Suprapubic skin (tissue), 4 donors: ENCODE measurements around the gene HSD11B2. TPM values are rescaled to one million over a fixed set of nuclear protein-coding genes. Genes with fewer than 3 reads are reported as not detected.

ENCODE experiments used
- DNase-seq, 2 donors: peaks; one replicate each; pipeline ENCODE4 v3.0.0-alpha.2; 2019; ENCODE audit warnings: low spot score in 2 of 2
- H3K27ac ChIP-seq: fragments of 200-600 bp; sonication (generic); one replicate; pipeline ENCODE4 v1.5.1; 2019
- H3K27me3 ChIP-seq: fragments of 200-600 bp; sonication (generic); one replicate; pipeline ENCODE4 v1.5.1; 2019
- H3K36me3 ChIP-seq: fragments of 200-600 bp; sonication (generic); one replicate; pipeline ENCODE4 v1.5.1; 2019
- H3K4me1 ChIP-seq: fragments of 200-600 bp; sonication (generic); one replicate; pipeline ENCODE4 v1.5.1; 2019
- H3K4me3 ChIP-seq: fragments of 200-600 bp; sonication (generic); one replicate; pipeline ENCODE4 v1.5.1; 2019; ENCODE audit warnings: mild to moderate bottlenecking
- H3K9me3 ChIP-seq: fragments of 200-600 bp; sonication (generic); one replicate; pipeline ENCODE4 v1.5.1; 2019
- CTCF ChIP-seq, 2 donors: fragments of 200-600 bp in 1 of 2; fragments of 450-650 bp in 1 of 2; sonication (generic) in 1 of 2; IDR thresholded peaks; one replicate each; pipeline ENCODE4 v1.5.1; 2016 to 2019; ENCODE audit warnings: antibody characterized with exemption in 2 of 2, mild to moderate bottlenecking in 1 of 2, moderate library complexity in 1 of 2
- EP300 ChIP-seq: sonication (generic); formaldehyde crosslinking; IDR thresholded peaks from one replicate; pipeline ENCODE4 v1.6.1; 2017; ENCODE audit warnings: antibody characterized with exemption
- POLR2A ChIP-seq, 2 donors: fragments of 450-650 bp; IDR thresholded peaks; one replicate each; pipeline ENCODE4 v1.6.1; 2017; ENCODE audit warnings: antibody characterized with exemption in 2 of 2, mild to moderate bottlenecking in 2 of 2, moderate library complexity in 2 of 2
- POLR2AphosphoS5 ChIP-seq, 3 donors: sonication (generic); formaldehyde crosslinking; IDR thresholded peaks; one replicate each; pipeline ENCODE4 v1.6.1; 2017; ENCODE audit warnings: antibody characterized with exemption in 3 of 3
- whole genome bisulfite sequencing: methylation state at CpG from one replicate; pipeline ENCODE4 v1.1.5; 2018; 5-methylcytosine and 5-hydroxymethylcytosine counted together
- total RNA-seq, 4 donors: library from RNA; depleted of rRNA; stranded (reverse); fragments of >200 nt; gene quantifications; one replicate each; pipeline ENCODE4 v1.1.0, GENCODE V29; 2016

The HSD11B2 gene
- total RNA-seq, 4 donors from 2014 or later, result 45.6 to 164 (median 69.1) TPM

DNA sequence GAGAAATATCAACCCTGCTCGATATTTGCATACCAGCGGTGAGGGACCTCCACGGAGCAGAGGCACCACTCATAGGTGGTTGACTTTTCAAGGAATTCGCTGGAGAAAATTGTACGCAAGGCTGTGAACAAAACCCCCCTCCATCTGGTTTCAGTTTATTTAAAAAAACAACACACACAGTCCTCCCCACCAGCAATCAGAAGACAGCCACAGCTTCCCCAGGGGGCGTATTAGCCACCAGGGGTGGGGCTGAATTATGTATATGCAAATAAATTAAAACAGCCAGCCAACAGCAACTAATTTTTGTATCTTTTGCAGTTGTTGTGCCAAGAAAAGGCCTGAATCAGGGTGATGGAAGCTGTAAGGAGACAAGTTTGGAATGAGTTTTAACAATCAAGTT is 5.9 kb upstream of the HSD11B2 start:
- TF ChIP-seq POLR2A (IDR thresholded peaks at IDR 0.05) (no peak), POLR2AphosphoS5 (IDR thresholded peaks at IDR 0.05) (no peak), EP300 (no peak), CTCF (IDR thresholded peaks at IDR 0.05) (no peak)
- H3K27me3 ChIP-seq, result peaks cover 4% of the 10 kb centered on the region
- H3K27ac ChIP-seq, result no peak overlapping the region
- H3K36me3 ChIP-seq, result no peaks in the 10 kb centered on the region
- DNase-seq, result no peak
- WGBS, result 61% methylated on average over 6 of the region's 6 CpGs
- no peaks in the 10 kb centered on the region for H3K9me3 ChIP-seq
- peaks cover 41% of the 10 kb centered on the region for H3K4me1 ChIP-seq
- no peak overlapping the region for H3K4me3 ChIP-seq

- no peak for TF ChIP-seq POLR2A (IDR thresholded peaks at IDR 0.05)
- TF ChIP-seq EP300, result no peak
- no peak for TF ChIP-seq POLR2AphosphoS5 (IDR thresholded peaks at IDR 0.05)
- TF ChIP-seq CTCF (IDR thresholded peaks at IDR 0.05), result no peak
- no peak overlapping the region for H3K4me3 ChIP-seq
- no peaks in the 10 kb centered on the region for H3K9me3 ChIP-seq
- no peaks in the 10 kb centered on the region for H3K36me3 ChIP-seq
- DNase-seq, result no peak
- peaks cover 4% of the 10 kb centered on the region for H3K27me3 ChIP-seq
- WGBS, result 69% methylated on average over 4 of the region's 4 CpGs
- no peak overlapping the region for H3K27ac ChIP-seq
- peaks cover 47% of the 10 kb centered on the region for H3K4me1 ChIP-seq
Measured at GRCh38 chr16:67425580-67425979, 5.3 kb upstream of the HSD11B2 start.

- no peak overlapping the region for H3K4me3 ChIP-seq
- TF ChIP-seq EP300 (no peak), POLR2AphosphoS5 (IDR thresholded peaks at IDR 0.05) (no peak), POLR2A (IDR thresholded peaks at IDR 0.05) (no peak), CTCF (IDR thresholded peaks at IDR 0.05) (no peak)
- H3K4me1 ChIP-seq, result peaks cover 51% of the 10 kb centered on the region
- no peak for DNase-seq
- no peak overlapping the region for H3K27ac ChIP-seq
- peaks cover 4% of the 10 kb centered on the region for H3K27me3 ChIP-seq
- H3K36me3 ChIP-seq, result no peaks in the 10 kb centered on the region
- no peaks in the 10 kb centered on the region for H3K9me3 ChIP-seq
- 96% methylated on average over 6 of the region's 7 CpGs for WGBS
Measured at GRCh38 chr16:67426022-67426421, 4.9 kb upstream of the HSD11B2 start.

GRCh38 chr16:67426950-67427349 is 4.0 kb upstream of the HSD11B2 start:
- Histone ChIP-seq H3K4me1 (peaks cover 59% of the 10 kb centered on the region), H3K27ac (no peak overlapping the region), H3K36me3 (no peaks in the 10 kb centered on the region), H3K27me3 (peaks cover 4% of the 10 kb centered on the region), H3K4me3 (no peak overlapping the region), H3K9me3 (no peaks in the 10 kb centered on the region)
- DNase-seq, result no peak
- 70% methylated on average over 7 of the region's 7 CpGs for WGBS
- TF ChIP-seq POLR2AphosphoS5 (IDR thresholded peaks at IDR 0.05) (no peak), EP300 (no peak), CTCF (IDR thresholded peaks at IDR 0.05) (no peak), POLR2A (IDR thresholded peaks at IDR 0.05) (no peak)

DNA sequence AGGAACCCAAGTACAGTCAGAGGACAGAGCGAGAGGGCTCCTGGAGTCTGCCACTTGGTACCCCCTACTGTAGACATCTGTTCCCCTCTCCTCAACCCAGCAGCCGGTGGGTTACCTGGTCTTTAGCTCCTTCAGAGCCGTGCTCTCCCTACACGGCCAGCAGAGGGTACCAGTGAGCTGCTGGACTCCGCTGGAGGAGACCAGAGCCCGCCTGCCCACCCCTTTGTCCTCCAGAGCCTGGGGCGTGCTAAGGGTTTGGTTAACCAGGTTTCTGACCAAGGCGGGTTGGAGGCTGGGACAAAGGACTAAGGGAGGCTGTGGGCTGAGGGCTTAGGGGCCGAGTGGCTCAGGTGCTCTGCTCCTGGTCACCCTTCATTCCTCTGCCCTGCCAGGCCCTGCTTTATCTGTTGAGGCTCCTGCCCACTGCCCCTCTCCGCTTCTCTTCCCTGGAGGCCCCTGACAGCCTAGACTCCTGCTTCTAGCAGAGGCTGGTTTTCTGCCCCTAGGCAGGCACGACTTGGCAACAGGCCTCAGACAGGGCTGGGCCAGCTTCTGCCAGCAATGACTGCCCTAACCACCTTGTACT is 2.7 kb upstream of the HSD11B2 start:
- Histone ChIP-seq H3K4me1 (peaks cover 68% of the 10 kb centered on the region), H3K4me3 (no peak overlapping the region), H3K36me3 (no peaks in the 10 kb centered on the region), H3K9me3 (no peaks in the 10 kb centered on the region), H3K27me3 (peaks cover 4% of the 10 kb centered on the region), H3K27ac (peak overlapping the region; percentile 43)
- no peak for TF ChIP-seq POLR2AphosphoS5 (IDR thresholded peaks at IDR 0.05)
- peak; percentile 64 to 83 for TF ChIP-seq CTCF (IDR thresholded peaks at IDR 0.05)
- no peak for TF ChIP-seq EP300
- TF ChIP-seq POLR2A (IDR thresholded peaks at IDR 0.05), result no peak
- DNase-seq, result no peak
- WGBS, result 30% methylated on average over 11 of the region's 11 CpGs
